HG02571 (cell line): ENCODE data around the gene TUBB2B.

Source experiments
- ATAC-seq: cut with Tn5 transposase; IDR thresholded peaks from one replicate; pipeline ENCODE4 v1.9.1; 2021; ENCODE audit warnings: mild to moderate bottlenecking, moderate library complexity; ENCODE audit not compliant: unreplicated experiment

Gene TUBB2B

DNA sequence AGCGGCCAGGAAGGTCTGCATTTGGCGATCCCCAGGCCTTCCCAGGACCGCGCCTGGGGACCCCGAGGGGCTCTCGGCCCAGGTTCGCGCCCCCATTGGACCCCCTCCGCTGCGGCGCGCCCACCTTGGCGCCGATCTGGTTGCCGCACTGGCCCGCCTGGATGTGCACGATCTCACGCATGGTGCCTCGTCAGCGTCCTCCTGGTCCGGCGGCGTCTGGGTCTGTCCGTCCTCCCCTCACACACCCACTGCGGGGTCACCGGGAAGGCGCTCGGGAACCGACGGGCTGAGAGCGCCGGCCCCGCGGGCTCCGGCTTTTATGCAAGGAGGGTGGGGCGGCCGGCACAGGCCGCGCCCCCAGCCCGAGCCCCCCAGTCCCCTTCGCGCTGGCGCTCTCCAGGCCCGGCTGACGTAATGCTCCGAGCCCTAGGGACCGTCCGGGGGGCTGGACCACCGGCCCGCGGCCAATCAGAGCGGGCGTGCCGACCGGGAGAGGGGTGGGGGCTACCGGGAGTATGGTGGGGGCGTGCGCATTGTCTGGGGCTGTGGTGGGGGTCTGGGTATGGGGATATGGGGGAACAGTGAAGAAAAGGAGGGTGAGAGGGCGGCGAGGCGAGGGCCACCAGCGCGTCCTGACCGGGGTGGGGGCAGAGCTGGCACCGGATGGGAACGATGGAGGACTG, at the start of gene TUBB2B:
TSS of gene TUBB2B (minus strand) at position 291 of the 683 bp plus-strand sequence. CDS start at position 181, 110 bp downstream.
- no peak for ATAC-seq

DNA sequence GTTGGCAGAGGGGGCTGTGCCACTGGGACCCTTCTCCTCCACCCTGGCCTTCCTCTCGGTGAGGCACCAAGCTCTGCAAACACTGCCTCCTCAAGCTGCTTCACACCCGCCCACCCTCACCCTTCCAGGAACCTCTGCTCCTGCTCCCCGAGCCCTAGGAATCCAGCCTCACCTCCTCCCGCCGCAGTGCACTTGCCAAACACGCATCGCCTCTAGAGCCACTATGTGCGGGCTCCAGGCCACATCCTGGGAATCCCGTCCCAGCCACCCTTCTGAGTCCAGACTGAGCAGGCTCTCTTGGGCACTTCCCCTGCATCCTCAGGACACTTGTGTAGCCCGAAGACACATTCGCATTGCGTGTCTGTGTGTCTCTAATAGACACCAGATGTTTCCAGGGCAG, 49.8 kb upstream of the TUBB2B start:
- ATAC-seq, result no peak

DNA sequence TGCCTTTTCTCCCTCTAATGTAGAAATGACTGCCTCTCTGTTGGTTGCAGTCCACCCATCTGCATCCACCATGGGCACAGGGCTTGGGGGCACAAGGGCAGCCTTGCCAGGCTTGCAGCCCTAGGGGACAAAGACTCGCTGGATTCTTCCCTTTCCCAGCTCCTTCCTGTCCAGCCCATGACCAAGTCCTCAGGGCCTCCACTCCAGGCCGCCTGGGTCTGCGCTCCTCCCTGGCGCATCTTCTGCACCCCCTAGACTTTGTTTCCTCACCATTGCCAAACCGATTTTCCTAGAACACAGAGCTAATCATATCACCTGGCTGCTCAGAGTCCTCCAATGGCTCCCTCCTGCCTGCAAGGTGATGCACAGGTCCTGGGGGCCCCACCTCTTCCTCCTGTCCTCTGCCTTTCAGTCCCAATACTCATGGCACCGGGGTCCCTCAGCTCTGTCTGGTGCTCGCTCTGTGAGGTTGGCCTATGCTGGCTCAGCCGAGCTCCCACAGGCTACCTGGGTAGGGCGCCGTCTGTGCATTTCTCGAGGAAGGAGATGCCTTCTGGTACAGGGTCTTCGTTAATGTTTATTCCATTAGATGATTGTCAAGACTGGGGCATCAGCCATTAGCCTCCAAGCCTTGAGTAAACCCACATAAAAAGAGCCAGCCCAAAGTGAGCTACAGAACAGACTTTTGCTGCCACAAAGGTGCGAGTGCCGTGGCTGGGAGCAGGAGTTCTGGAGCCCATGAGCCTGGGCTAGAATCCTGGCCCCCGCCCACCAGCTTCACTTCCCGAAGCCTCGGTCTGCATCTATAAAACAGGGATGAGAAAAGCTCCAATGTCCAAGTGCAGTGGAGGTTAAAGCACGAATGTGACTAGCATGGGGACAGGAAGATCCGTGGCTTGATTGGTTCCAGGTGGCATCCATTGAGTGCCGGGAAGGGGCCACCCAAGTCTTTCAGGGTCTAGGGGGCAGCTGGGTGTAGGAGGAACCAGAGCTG, 49.0 kb upstream of the TUBB2B start:
- no peak for ATAC-seq

DNA sequence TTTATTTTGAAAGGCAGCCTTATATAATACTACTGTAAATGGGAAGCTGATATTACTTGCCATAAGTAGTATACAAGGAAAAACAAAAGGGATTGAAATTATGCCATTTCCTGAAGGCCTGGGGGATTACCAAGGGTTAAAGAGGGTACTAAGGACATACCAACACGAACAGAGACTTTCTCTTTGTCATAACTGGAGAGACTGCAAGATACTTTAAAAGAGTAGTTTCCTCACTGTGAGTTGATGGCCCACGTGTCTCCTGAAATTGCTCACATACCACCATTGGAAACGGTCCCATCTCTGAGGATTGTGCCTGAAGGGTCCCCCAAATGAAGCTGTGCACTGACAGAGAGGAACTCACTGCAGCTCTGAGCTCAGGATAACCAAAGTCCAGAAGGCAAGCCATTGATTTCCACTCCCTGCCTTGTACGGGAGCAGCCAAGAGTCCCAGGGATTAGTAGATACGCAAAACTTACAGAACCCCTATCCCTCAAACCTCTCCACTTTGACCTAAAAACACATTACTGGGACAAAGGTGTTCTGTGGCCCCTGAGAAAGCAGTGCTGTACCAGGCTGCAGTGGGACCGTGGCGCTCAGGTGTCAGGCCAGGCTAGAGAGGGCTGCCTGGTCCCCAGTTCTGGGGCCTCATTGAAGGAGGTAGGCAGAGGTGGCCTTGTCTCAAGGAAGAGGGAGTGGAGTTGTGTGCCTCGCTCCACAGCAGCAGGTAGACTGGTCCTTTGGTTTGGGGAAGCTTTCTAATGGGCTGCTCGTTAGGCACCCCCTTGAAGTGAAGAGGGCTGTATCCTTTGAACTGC, 46.5 kb upstream of the TUBB2B start:
- no peak for ATAC-seq

DNA sequence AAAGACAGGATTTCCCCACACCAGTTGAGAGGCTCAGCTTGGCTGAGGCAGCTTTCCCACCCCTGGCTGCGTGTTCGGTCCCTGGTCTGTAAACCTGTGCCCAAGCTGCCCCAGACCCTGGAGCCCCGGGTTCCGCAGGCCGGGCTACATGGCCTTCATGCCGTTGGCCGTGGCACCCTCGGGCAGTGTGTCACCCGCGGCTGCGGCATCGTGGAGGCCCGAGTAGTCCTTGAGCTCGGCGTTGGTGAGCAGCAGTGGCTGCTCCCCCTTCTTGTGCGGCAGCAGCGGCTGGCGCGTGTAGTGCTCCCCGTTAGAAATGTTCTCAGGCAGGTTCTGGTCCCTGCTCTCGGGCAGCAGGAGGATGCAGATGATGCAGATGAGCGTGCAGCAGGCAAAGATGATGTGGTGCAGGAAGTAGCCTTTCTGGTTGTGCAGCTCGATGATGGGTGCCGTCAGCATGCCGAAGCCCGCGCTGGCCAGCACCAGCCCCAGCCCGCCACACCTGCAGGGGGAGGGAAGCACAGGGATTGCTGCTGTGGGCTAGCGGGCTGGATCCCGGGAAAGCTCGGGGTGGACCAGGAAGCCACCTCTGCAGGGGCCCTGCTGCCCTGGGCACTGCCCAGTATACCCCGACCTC, 45.6 kb upstream of the TUBB2B start:
- no peak for ATAC-seq

DNA sequence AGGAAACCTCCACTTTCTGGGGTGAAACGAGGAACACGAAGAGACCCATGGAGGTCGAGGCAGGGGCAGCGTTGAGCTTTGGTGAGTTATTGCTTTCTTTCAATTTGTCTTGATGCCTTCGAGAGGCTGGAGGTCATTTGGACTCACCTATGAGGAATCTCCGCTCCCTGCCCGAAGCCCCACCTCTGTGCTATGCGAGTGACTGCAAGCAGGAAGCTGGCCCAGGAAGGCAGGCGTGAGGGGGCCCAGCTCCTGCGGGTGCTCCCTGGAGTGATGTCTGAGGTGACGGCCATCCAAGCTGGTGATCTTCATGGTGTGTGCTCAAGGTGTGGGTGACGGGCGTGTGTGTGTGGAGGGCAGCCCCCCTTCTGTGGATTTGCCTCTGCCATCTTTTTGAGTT, 44.3 kb upstream of the TUBB2B start:
- ATAC-seq, result no peak

DNA sequence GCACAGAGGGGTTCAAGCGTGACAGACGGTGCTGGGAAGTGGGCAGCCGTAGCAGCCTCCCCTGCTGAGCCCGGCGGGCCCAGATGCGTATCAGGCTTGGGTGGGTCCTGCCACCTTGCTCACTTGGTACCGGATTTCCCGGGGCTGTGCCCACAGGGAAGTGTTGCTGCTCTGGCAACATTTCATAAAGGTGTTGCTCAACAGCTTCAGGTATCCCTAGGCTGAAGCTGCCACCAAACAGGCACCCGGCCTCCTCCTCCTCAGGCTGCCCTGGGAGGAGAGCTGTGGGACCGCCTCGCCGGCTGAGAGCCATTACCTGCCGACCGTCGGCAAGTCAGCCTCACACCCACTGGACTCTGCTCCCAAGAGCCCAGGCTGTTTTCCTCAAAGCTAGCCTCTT, 42.8 kb upstream of the TUBB2B start:
- no peak for ATAC-seq

DNA sequence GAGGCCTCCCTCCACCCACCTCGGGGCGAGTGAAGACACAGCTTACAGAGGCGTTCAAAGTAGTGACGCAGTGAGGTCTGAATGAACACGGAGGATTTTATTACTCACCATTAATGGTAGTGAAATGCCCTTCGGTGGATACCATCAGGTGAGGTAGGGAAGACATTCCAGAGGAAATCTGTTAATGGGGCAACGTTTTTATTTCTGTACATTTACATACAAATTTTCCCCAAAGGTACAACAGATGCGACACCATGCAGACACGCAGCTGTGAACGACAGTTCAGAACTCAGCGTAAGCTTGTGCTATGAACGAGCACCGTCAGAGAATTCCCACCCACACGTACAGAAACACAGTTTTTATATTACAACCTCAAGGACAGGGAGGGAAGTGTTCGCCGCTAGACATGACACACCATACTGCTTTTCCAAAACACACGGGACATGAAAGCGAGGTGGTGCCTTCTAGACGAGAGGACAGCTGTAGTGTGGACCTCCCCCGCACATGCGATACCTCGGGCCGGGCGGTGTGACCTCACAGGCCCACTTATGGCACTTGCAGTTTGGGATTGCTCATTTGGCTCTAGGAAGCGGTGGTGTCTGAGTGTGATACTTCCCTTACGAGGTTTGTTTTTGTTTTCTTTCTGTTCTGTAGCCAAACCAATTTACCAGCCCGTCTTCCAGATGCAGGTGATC, 42.0 kb upstream of the TUBB2B start:
- ATAC-seq, result no peak

DNA sequence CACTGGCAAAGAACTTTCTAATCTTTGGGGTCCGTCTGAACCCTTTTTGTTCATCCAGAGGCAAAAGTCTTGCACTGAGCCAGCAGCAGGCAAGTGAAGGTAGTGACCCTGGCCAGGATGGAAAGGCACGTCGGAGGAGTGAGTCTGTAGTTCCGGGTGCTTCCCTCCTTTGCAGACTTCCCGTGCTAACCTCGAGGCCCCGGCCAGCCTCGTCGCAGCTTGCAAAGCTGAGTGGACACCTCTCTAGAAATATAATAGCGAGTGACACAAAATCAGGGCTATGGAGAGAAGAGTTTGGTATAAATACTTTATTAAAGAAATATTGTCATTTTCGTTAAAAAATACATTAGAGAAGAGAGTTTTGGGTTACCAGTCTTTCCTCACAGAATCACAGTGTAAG, 41.2 kb upstream of the TUBB2B start:
- no peak for ATAC-seq

DNA sequence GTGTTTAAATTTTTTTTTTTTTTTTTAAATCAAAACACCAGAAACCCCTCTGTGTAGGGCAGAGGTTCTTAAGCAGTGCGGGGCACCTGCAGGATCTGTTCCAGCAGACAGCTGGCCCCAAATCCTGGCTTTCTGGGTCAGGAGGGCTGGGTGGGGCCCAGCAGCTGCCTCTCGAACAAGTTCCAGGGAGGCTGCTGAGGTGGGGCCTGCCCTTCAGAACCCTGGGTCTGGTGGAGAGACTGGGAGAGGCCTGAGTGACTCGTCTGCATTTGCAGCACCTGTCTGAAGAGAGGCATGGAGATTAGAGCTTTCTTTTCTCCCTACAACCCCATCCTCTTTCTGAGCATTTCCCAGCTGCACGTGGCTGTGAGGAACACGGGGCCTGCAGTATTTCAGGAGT, 39.7 kb upstream of the TUBB2B start:
- ATAC-seq, result no peak

DNA sequence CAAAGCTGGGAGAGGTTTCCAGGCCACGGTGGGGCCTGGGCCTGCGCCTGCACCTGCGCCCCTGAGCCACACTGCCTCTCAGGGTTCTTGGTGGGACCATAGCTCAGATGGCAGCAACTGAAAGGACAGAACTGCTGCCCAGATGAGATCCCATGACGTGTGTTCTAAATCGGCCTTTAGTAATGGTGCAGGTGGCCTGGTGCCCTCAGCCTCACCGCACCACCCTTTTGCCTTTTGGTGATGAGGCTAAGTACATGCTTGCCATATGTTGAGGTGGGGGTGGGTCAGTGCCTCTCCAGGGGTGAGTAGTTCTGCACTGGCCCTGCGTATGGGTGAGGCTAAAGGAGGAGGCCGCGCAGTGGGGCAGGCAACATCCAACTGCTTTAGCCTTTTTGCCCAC, 38.7 kb upstream of the TUBB2B start:
- ATAC-seq, result no peak

DNA sequence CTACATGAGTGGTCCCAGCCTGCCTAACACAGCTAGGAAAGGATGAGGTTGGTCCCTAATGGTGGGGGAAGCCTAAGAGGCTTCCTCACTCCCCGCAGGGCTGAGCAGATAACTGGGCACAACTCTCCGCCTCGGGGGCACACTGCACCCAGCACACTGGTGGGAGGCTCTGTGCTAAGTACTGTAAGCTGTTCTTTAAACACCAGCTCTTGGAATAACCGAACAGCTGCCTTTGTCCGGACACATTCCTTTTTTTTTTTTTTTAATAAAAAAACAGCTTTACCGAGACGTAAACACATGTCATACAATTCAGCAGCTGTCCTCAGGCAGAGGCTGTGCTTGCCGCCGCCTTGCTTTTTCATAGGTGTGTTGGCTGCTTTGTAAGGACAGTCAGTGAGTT, 38.2 kb upstream of the TUBB2B start:
- no peak for ATAC-seq

DNA sequence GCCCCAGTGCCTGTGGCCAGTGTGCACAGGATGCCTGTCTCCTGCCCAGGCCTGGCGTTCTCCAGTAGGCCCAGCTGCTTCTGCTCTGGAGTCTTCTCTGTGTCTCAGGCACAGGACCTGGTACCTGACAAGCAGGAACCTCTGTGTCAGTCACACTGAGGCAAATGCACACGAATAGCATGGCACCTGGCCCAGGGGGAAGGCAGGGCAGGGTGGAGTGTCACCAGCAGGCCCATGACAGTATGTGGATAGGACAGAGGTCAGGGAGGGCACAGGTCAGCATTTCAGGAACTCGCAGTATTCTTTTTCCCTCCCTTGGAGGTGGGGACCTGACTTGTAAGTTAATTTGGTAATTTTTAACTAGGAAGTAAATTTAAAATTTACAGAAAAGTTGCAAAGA, 36.9 kb upstream of the TUBB2B start:
- no peak for ATAC-seq

DNA sequence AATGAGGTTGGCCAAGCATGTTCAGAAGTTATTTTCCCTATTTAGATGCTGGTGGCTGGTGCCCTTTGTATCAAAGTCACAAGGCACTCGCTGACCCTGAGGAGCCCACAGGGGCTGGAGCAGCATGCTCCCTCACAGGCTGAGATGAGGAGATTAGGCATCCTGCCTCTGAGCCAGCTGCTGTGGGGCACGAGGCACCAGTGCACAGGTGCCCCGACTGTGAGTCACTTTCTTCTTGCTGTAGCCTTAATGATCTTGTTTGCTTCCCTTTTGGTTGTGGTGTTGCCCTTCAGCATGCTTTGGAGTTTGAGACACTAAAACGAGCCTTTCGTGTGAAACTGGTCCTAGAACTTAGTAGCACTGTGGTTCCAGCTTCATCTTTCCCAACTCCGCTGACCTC, 35.6 kb upstream of the TUBB2B start:
- no peak for ATAC-seq

DNA sequence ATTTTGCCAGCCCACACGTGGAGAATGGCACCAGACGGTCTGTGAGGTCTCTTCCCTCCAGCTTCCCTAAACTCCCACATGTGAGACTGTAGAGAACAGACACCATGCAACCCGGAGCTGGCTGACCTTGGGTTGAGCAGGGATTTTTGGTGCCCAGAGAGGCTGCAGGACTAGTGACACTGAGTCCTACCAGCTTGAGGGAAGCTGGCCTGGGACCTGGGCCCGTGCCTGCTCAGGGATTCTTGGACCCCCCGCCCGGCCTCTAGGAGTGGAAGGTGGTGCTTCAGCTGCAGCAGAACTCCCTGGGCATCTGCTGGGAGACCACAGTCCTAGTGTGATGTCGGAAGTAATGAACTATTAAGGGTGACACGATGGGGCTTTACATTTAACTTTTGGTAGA, 34.5 kb upstream of the TUBB2B start:
- ATAC-seq, result no peak

DNA sequence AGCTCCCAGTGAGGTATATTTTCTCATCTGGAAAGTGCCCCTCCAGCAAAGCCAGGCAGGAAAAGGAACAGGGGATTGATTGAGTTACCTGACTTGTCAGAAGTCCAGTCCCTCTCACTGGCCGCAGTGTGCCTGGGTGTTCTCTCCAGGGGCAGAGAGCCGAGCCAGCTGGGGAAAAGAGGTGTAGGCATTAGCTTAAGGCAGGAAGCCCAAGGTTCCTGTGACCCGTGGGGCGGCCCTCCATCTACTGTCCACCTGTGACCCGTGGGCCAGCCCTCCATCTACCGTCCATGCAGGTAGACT, 34.0 kb upstream of the TUBB2B start:
- ATAC-seq, result no peak

DNA sequence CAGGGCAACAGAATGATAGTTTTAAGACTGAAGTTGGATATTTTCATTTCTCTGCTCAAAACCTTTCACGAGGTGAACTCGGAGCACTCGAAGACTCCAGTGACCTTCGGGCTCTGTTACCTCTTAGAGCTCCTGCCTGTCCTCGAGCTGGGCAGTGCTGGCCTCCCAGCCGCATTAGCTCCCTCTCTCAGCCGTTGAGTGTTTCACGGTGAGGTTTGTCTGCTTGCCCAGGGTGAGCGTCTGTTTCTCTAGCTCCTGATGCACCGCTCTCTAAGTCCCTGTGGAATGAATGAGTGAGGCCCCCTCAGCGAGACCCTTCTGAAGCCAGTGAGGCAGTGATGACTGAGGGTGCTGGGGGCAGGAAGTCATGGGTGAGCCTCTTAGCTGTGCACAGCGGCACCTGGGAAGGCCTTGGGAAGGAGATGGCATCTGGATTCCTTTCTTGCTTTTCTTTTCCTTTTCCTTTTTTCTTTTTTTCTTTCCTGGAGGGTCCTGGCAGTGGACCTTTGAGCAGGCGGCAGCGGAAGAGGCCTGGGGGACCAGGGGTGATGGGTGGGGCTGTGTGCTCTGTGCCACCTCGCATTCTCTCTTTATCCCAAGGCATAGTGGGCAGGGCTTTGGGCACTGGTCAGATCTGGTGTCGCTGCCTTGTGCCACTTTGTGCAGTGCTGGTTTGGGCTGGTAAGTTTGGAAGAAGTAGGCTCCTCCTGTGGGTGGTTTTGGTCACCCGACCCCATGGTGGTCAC, 33.5 kb upstream of the TUBB2B start:
- no peak for ATAC-seq

DNA sequence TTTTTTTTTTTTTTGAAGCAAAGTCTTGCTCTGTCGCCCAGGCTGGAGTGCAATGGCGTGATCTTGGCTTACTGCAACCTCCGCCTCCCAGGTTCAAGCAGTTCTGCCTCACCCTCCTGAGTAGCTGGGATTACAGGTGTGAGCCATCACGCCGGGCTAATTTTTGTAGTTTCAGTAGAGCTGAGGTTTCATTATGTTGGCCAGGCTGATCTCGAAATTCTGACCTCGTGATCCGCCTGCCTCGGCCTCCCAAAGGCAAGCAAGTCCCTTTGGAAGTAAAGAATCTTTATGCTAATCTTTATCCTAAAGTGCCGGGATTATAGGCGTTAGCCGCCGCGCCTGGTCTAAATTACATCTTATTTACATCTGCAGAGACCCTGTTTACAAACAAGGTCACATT, 32.8 kb upstream of the TUBB2B start:
- ATAC-seq, result no peak

DNA sequence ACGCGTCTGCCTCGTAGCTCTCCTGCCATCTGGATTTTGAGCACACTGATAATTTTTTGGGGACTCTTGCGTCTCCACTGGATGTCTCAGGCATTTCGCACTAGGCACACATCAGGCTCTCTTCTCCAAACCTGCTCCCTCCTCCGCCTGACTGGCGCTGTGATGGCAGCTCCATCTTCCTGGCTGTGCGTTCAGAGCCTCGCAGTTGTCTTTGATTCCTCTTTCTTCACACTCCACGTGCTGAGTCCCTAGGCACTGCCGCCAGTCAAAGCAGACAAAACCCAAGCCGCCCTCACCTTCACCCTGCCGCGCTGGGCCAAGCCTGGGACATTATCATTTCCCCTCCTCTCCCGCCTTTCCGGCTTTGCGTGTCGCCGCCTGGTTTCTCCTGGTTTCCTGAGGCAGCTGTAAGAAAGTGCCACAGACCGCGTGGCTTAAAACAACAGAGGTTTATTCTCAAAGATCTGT, 32.1 kb upstream of the TUBB2B start:
- peak; percentile 21 for ATAC-seq
